Endothelial cell (in vitro differentiated cells): Measurements from ENCODE around the gene LAMB1. TPM values are rescaled to one million over a fixed set of nuclear protein-coding genes. Genes with fewer than 3 reads are reported as not detected.
"Not testable (repeated sequence)": the region's sequence is repeated elsewhere in the genome, so short reads cannot be mapped to it uniquely, and the experiment has no call there.

ENCODE experiments used
- DNase-seq: peaks from one replicate; pipeline ENCODE4 v3.0.0; 2021; ENCODE audit warnings: low spot score
- H3K27ac Mint-ChIP-seq: one replicate; pipeline ENCODE4 v1.8.0; 2021; ENCODE audit warnings: mixed read lengths, inconsistent platforms; ENCODE audit not compliant: unreplicated experiment
- H3K27me3 Mint-ChIP-seq: one replicate; pipeline ENCODE4 v1.8.0; 2021; ENCODE audit warnings: mild to moderate bottlenecking, moderate library complexity, mixed read lengths, inconsistent platforms; ENCODE audit not compliant: unreplicated experiment
- H3K36me3 Mint-ChIP-seq: one replicate; pipeline ENCODE4 v1.8.0; 2021; ENCODE audit warnings: mild to moderate bottlenecking, low read depth, mixed read lengths, inconsistent platforms; ENCODE audit not compliant: unreplicated experiment
- H3K4me1 Mint-ChIP-seq: one replicate; pipeline ENCODE4 v1.8.0; 2021; ENCODE audit warnings: mild to moderate bottlenecking, mixed read lengths, inconsistent platforms; ENCODE audit not compliant: unreplicated experiment
- H3K4me3 Mint-ChIP-seq: one replicate; pipeline ENCODE4 v1.8.0; 2021; ENCODE audit warnings: mild to moderate bottlenecking, mixed read lengths, inconsistent platforms; ENCODE audit not compliant: unreplicated experiment
- H3K9me3 Mint-ChIP-seq: one replicate; pipeline ENCODE4 v1.8.0; 2021; ENCODE audit warnings: mixed read lengths, inconsistent platforms; ENCODE audit not compliant: unreplicated experiment
- CTCF ChIP-seq: fragments of 200-600 bp; sonication (generic); IDR thresholded peaks from one replicate; pipeline ENCODE4 v1.5.0; 2021; ENCODE audit warnings: antibody characterized with exemption; ENCODE audit not compliant: unreplicated experiment
- total RNA-seq: library from RNA; stranded (reverse); fragmentation: NEBNext Ultra II Directional; extraction: Animal tissue kit (Norgen Biotek cat#: 25700); gene quantifications from one replicate; pipeline ENCODE4 v1.2.1, GENCODE V29; 2021; ENCODE audit not compliant: unreplicated experiment

LAMB1 gene
- total RNA-seq, 1 donor from 2014 or later: 453 TPM

- no peaks in the 10 kb centered on the region for H3K9me3 Mint-ChIP-seq
- H3K4me1 Mint-ChIP-seq: peaks cover 8% of the 10 kb centered on the region
- no peaks in the 10 kb centered on the region for H3K36me3 Mint-ChIP-seq
- no peak for TF ChIP-seq CTCF
- H3K27ac Mint-ChIP-seq: no peak overlapping the region
- DNase-seq: no peak
- no peak overlapping the region for H3K4me3 Mint-ChIP-seq
- no peaks in the 10 kb centered on the region for H3K27me3 Mint-ChIP-seq
Observed at GRCh38 chr7:108037741-108038140, 34.8 kb upstream of the LAMB1 start.

GRCh38 chr7:108037140-108037539 lies 34.2 kb upstream of the LAMB1 start:
- Mint-ChIP-seq H3K36me3 (no peaks in the 10 kb centered on the region), H3K4me1 (peaks cover 9% of the 10 kb centered on the region), H3K27me3 (no peaks in the 10 kb centered on the region), H3K27ac (no peak overlapping the region), H3K9me3 (no peaks in the 10 kb centered on the region), H3K4me3 (no peak overlapping the region)
- TF ChIP-seq CTCF: no peak
- no peak for DNase-seq

GRCh38 chr7:108034586-108034985 lies 31.6 kb upstream of the LAMB1 start:
- Mint-ChIP-seq H3K27ac (peak overlapping the region; percentile 13), H3K36me3 (no peaks in the 10 kb centered on the region), H3K9me3 (no peaks in the 10 kb centered on the region), H3K27me3 (no peaks in the 10 kb centered on the region), H3K4me1 (peaks cover 9% of the 10 kb centered on the region), H3K4me3 (no peak overlapping the region)
- DNase-seq: no peak
- no peak for TF ChIP-seq CTCF

- H3K9me3 Mint-ChIP-seq: no peaks in the 10 kb centered on the region
- H3K4me3 Mint-ChIP-seq: no peak overlapping the region
- no peak overlapping the region for H3K27ac Mint-ChIP-seq
- no peak for DNase-seq
- no peaks in the 10 kb centered on the region for H3K36me3 Mint-ChIP-seq
- no peaks in the 10 kb centered on the region for H3K27me3 Mint-ChIP-seq
- peaks cover 9% of the 10 kb centered on the region for H3K4me1 Mint-ChIP-seq
- TF ChIP-seq CTCF: no peak
Observed at GRCh38 chr7:108033776-108034497, 31.0 kb upstream of the LAMB1 start.

DNA sequence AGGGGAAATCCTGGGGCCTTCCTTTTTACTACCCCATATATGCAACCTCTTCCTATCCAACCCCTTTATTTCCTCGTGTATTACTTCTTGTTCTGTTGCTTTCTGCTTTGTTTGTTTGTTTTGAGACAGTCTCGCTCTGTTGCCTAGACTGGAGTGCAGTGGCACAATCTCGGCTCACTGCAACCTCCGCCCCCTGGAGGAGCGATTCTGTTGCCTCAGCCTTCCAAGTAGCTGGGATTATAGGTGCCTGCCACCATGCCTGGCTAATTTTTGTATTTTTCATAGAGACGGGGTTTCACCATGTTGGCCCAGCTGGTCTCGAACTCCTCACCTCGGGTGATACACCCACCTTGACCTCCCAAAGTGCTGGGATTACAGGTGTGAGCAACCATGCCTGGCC lies 30.3 kb upstream of the LAMB1 start:
- not testable (repeated sequence) for H3K27me3 Mint-ChIP-seq, H3K4me1 Mint-ChIP-seq, H3K9me3 Mint-ChIP-seq, H3K4me3 Mint-ChIP-seq, H3K36me3 Mint-ChIP-seq
- peak overlapping the region; percentile 43 for H3K27ac Mint-ChIP-seq
- peak; percentile 28 for DNase-seq
